ENCODE data around the gene HYAL4.

GRCh38 chr7:123888192-123888591 is 43.2 kb downstream of the HYAL4 start:
- TF ChIP-seq CTCF (IDR thresholded peaks at IDR 0.05; ENCODE audit: poor library complexity, severe bottlenecking), result no peak
- TF ChIP-seq EZH2 (IDR thresholded peaks at IDR 0.05; ENCODE audit: borderline replicate concordance, insufficient read depth, low read length, poor library complexity, severe bottlenecking), result no peak
- TF ChIP-seq EP300 (conservative IDR thresholded peaks at IDR 0.05; ENCODE audit: poor library complexity, severe bottlenecking), result no peak
- no peak for TF ChIP-seq POLR2AphosphoS5 (IDR thresholded peaks at IDR 0.05)
- TF ChIP-seq MXI1 (conservative IDR thresholded peaks at IDR 0.05; ENCODE audit: poor library complexity, severe bottlenecking), result no peak
- no peak for TF ChIP-seq TAF1 (IDR thresholded peaks at IDR 0.05; ENCODE audit: low read depth)
- TF ChIP-seq REST (IDR thresholded peaks at IDR 0.05; ENCODE audit: borderline replicate concordance), result no peak
- TF ChIP-seq RAD21 (conservative IDR thresholded peaks at IDR 0.05), result no peak
- TF ChIP-seq SMC3 (conservative IDR thresholded peaks at IDR 0.05; ENCODE audit: poor library complexity), result no peak
